Measurements from ENCODE around the gene WWOX.

The WWOX gene

DNA sequence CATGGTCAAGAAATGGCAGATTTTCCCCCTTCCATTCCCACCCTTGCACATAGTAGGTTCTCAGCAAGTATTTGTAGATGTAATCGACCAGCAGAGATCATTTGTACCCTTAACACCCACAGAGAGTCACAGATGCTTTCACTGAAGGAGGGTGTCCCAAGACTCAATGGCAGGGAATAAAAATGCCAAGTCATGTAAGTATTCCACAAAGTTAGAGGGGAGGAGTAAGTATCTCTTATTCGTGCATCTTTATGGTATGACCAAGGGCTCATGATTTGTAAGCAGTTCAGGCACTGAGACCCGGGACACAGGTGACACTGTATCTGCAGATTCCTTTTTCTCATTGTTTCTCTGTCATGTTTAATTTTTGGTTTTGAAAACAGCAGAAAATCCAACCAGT is 1011.5 kb downstream of the WWOX start:
- Histone ChIP-seq H3K4me1 (ENCODE audit: control insufficient read depth, low read depth, low read length) (peaks cover 4% of the 10 kb centered on the region), H3K36me3 (ENCODE audit: control insufficient read depth, low read depth, low read length) (no peaks in the 10 kb centered on the region), H3K9ac (ENCODE audit: low read length) (no peak overlapping the region), H3K4me3 (ENCODE audit: low read length) (no peak overlapping the region), H3K9me3 (ENCODE audit: control insufficient read depth, low read depth, low read length) (no peaks in the 10 kb centered on the region), H3K27me3 (ENCODE audit: control insufficient read depth, insufficient read depth, low read length) (no peaks in the 10 kb centered on the region), H3K27ac (ENCODE audit: low read length) (no peak overlapping the region)

- H3K36me3 ChIP-seq (ENCODE audit: control insufficient read depth, low read depth, low read length): no peaks in the 10 kb centered on the region
- H3K4me3 ChIP-seq (ENCODE audit: low read length): no peak overlapping the region
- H3K4me1 ChIP-seq (ENCODE audit: control insufficient read depth, low read depth, low read length): peaks cover 4% of the 10 kb centered on the region
- H3K27me3 ChIP-seq (ENCODE audit: control insufficient read depth, insufficient read depth, low read length): no peaks in the 10 kb centered on the region
- H3K27ac ChIP-seq (ENCODE audit: low read length): no peak overlapping the region
- no peak overlapping the region for H3K9ac ChIP-seq (ENCODE audit: low read length)
- H3K9me3 ChIP-seq (ENCODE audit: control insufficient read depth, low read depth, low read length): no peaks in the 10 kb centered on the region
Measured at GRCh38 chr16:79112462-79112861, 1013.0 kb downstream of the WWOX start.

GRCh38 chr16:79113826-79114225 is 1014.4 kb downstream of the WWOX start:
- Histone ChIP-seq H3K9me3 (ENCODE audit: control insufficient read depth, low read depth, low read length) (no peaks in the 10 kb centered on the region), H3K36me3 (ENCODE audit: control insufficient read depth, low read depth, low read length) (no peaks in the 10 kb centered on the region), H3K27ac (ENCODE audit: low read length) (no peak overlapping the region), H3K4me1 (ENCODE audit: control insufficient read depth, low read depth, low read length) (peaks cover 4% of the 10 kb centered on the region), H3K27me3 (ENCODE audit: control insufficient read depth, insufficient read depth, low read length) (no peaks in the 10 kb centered on the region), H3K9ac (ENCODE audit: low read length) (no peak overlapping the region), H3K4me3 (ENCODE audit: low read length) (no peak overlapping the region)

DNA sequence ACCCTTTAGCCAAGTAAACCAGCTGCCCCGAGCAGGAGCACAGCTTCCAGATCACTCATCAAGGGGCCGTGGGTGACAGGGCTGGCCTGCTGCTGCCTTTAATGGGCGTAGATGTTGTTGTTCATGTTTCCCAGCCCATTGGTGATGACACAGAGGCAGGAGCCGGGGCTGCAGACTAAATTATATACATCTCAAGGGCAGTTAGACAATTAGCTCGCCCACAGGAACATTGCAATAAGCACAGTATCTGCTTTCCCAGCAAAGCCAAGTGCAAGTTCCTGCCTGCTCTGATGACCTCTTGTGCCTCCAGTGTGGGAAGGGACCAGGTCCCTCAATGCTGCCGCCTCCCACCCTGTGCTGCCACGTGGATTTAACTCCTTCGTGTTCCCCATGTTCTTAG is 1015.3 kb downstream of the WWOX start:
- H3K9me3 ChIP-seq (ENCODE audit: control insufficient read depth, low read depth, low read length): no peaks in the 10 kb centered on the region
- no peaks in the 10 kb centered on the region for H3K36me3 ChIP-seq (ENCODE audit: control insufficient read depth, low read depth, low read length)
- H3K27me3 ChIP-seq (ENCODE audit: control insufficient read depth, insufficient read depth, low read length): no peaks in the 10 kb centered on the region
- no peak overlapping the region for H3K4me3 ChIP-seq (ENCODE audit: low read length)
- peaks cover 4% of the 10 kb centered on the region for H3K4me1 ChIP-seq (ENCODE audit: control insufficient read depth, low read depth, low read length)
- H3K9ac ChIP-seq (ENCODE audit: low read length): no peak overlapping the region
- no peak overlapping the region for H3K27ac ChIP-seq (ENCODE audit: low read length)

DNA sequence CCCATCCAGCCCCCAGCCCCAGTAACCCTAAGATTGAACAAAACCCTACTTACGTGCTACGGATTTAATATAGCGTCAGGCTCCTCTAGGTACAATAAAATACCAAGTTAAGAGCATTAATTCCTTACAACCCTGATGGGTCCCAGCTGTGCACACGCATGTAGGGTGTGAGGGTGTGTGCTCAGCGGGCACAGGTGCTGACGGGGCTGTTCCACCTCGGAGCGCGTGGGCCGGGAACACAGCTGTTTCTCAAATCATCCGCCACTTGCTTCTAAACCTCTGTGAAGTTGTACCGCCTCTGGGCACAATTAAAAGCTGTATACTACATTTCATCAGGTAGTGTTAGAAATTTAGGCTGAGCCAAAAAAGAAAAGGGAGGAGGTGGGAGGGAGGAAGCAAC is 1022.5 kb downstream of the WWOX start:
- no peaks in the 10 kb centered on the region for H3K9me3 ChIP-seq (ENCODE audit: control insufficient read depth, low read depth, low read length)
- no peaks in the 10 kb centered on the region for H3K4me1 ChIP-seq (ENCODE audit: control insufficient read depth, low read depth, low read length)
- no peak overlapping the region for H3K27ac ChIP-seq (ENCODE audit: low read length)
- no peak overlapping the region for H3K4me3 ChIP-seq (ENCODE audit: low read length)
- no peaks in the 10 kb centered on the region for H3K27me3 ChIP-seq (ENCODE audit: control insufficient read depth, insufficient read depth, low read length)
- H3K36me3 ChIP-seq (ENCODE audit: control insufficient read depth, low read depth, low read length): no peaks in the 10 kb centered on the region
- no peak overlapping the region for H3K9ac ChIP-seq (ENCODE audit: low read length)

- no peak overlapping the region for H3K27ac ChIP-seq (ENCODE audit: low read length)
Measured at GRCh38 chr16:79122343-79122742, 1022.9 kb downstream of the WWOX start.

GRCh38 chr16:79124016-79124756 is 1024.7 kb downstream of the WWOX start:
- no peaks in the 10 kb centered on the region for H3K36me3 ChIP-seq (ENCODE audit: control insufficient read depth, low read depth, low read length)
- no peak overlapping the region for H3K9ac ChIP-seq (ENCODE audit: low read length)
- no peaks in the 10 kb centered on the region for H3K27me3 ChIP-seq (ENCODE audit: control insufficient read depth, insufficient read depth, low read length)
- no peak overlapping the region for H3K4me3 ChIP-seq (ENCODE audit: low read length)
- H3K9me3 ChIP-seq (ENCODE audit: control insufficient read depth, low read depth, low read length): no peaks in the 10 kb centered on the region
- no peak overlapping the region for H3K27ac ChIP-seq (ENCODE audit: low read length)
- H3K4me1 ChIP-seq (ENCODE audit: control insufficient read depth, low read depth, low read length): no peaks in the 10 kb centered on the region

More at GRCh38 chr16:79122343-79122742, 1022.9 kb downstream of the WWOX start:
- Histone ChIP-seq H3K4me1 (ENCODE audit: control insufficient read depth, low read depth, low read length) (no peaks in the 10 kb centered on the region), H3K4me3 (ENCODE audit: low read length) (no peak overlapping the region), H3K9ac (ENCODE audit: low read length) (no peak overlapping the region), H3K36me3 (ENCODE audit: control insufficient read depth, low read depth, low read length) (no peaks in the 10 kb centered on the region), H3K9me3 (ENCODE audit: control insufficient read depth, low read depth, low read length) (no peaks in the 10 kb centered on the region), H3K27me3 (ENCODE audit: control insufficient read depth, insufficient read depth, low read length) (no peaks in the 10 kb centered on the region)

GRCh38 chr16:79127766-79128165 is 1028.3 kb downstream of the WWOX start:
- H3K4me1 ChIP-seq (ENCODE audit: control insufficient read depth, low read depth, low read length): no peaks in the 10 kb centered on the region
- no peaks in the 10 kb centered on the region for H3K27me3 ChIP-seq (ENCODE audit: control insufficient read depth, insufficient read depth, low read length)
- no peaks in the 10 kb centered on the region for H3K36me3 ChIP-seq (ENCODE audit: control insufficient read depth, low read depth, low read length)
- H3K9me3 ChIP-seq (ENCODE audit: control insufficient read depth, low read depth, low read length): no peaks in the 10 kb centered on the region
- no peak overlapping the region for H3K4me3 ChIP-seq (ENCODE audit: low read length)
- H3K27ac ChIP-seq (ENCODE audit: low read length): no peak overlapping the region
- no peak overlapping the region for H3K9ac ChIP-seq (ENCODE audit: low read length)

DNA sequence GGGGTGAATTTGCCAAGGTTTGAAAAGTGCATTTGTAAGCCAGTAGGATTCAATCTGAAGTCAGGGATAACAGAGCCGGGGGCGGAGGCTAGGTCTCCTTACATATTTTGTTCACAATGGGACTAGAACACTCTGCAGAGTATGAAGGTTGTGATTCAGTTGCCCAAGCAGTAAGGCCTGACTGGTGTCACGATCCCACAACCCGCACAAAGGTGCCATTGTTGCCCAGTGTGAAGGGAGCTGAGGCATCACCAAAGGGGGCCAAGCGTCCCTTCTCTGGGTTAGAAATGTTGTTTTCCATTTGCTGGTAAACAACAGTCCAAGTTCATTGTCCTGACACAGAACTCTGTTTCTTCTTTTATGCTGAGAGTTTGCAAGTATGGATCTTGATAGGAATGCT is 1029.3 kb downstream of the WWOX start:
- Histone ChIP-seq H3K4me3 (ENCODE audit: low read length) (no peak overlapping the region), H3K4me1 (ENCODE audit: control insufficient read depth, low read depth, low read length) (no peaks in the 10 kb centered on the region), H3K9ac (ENCODE audit: low read length) (no peak overlapping the region), H3K27ac (ENCODE audit: low read length) (no peak overlapping the region), H3K27me3 (ENCODE audit: control insufficient read depth, insufficient read depth, low read length) (no peaks in the 10 kb centered on the region), H3K36me3 (ENCODE audit: control insufficient read depth, low read depth, low read length) (no peaks in the 10 kb centered on the region), H3K9me3 (ENCODE audit: control insufficient read depth, low read depth, low read length) (no peaks in the 10 kb centered on the region)

- Histone ChIP-seq H3K36me3 (ENCODE audit: control insufficient read depth, low read depth, low read length) (no peaks in the 10 kb centered on the region), H3K27me3 (ENCODE audit: control insufficient read depth, insufficient read depth, low read length) (no peaks in the 10 kb centered on the region), H3K9ac (ENCODE audit: low read length) (no peak overlapping the region), H3K4me1 (ENCODE audit: control insufficient read depth, low read depth, low read length) (no peaks in the 10 kb centered on the region), H3K27ac (ENCODE audit: low read length) (no peak overlapping the region), H3K4me3 (ENCODE audit: low read length) (no peak overlapping the region), H3K9me3 (ENCODE audit: control insufficient read depth, low read depth, low read length) (no peaks in the 10 kb centered on the region)
Measured at GRCh38 chr16:79130616-79131015, 1031.2 kb downstream of the WWOX start.

GRCh38 chr16:79131321-79132075 is 1032.0 kb downstream of the WWOX start:
- no peak overlapping the region for H3K27ac ChIP-seq (ENCODE audit: low read length)
- no peaks in the 10 kb centered on the region for H3K27me3 ChIP-seq (ENCODE audit: control insufficient read depth, insufficient read depth, low read length)
- H3K9me3 ChIP-seq (ENCODE audit: control insufficient read depth, low read depth, low read length): no peaks in the 10 kb centered on the region
- H3K9ac ChIP-seq (ENCODE audit: low read length): no peak overlapping the region
- no peaks in the 10 kb centered on the region for H3K36me3 ChIP-seq (ENCODE audit: control insufficient read depth, low read depth, low read length)
- H3K4me3 ChIP-seq (ENCODE audit: low read length): no peak overlapping the region
- H3K4me1 ChIP-seq (ENCODE audit: control insufficient read depth, low read depth, low read length): no peaks in the 10 kb centered on the region

GRCh38 chr16:79132701-79133100 is 1033.2 kb downstream of the WWOX start:
- Histone ChIP-seq H3K36me3 (ENCODE audit: control insufficient read depth, low read depth, low read length) (no peaks in the 10 kb centered on the region), H3K9ac (ENCODE audit: low read length) (no peak overlapping the region), H3K27ac (ENCODE audit: low read length) (no peak overlapping the region), H3K27me3 (ENCODE audit: control insufficient read depth, insufficient read depth, low read length) (no peaks in the 10 kb centered on the region), H3K4me1 (ENCODE audit: control insufficient read depth, low read depth, low read length) (peaks cover 4% of the 10 kb centered on the region), H3K4me3 (ENCODE audit: low read length) (no peak overlapping the region), H3K9me3 (ENCODE audit: control insufficient read depth, low read depth, low read length) (no peaks in the 10 kb centered on the region)

All from iPS-18a (cell line).